Gastroesophageal sphincter (tissue), 3 donors: ENCODE measurements around the gene CLSTN2.

Source experiments
- CTCF ChIP-seq, 4 experiments: fragments of 200-600 bp in 2 of 4; fragments of 450-650 bp in 2 of 4; sonication (generic) in 1 of 4; IDR thresholded peaks; one replicate each; pipeline ENCODE4 v1.5.1; 2017 to 2019; ENCODE audit warnings: antibody characterized with exemption in 4 of 4, mild to moderate bottlenecking in 2 of 4, moderate library complexity in 2 of 4
- EP300 ChIP-seq: sonication (generic); formaldehyde crosslinking; IDR thresholded peaks from one replicate; pipeline ENCODE4 v1.6.1; 2017; ENCODE audit warnings: antibody characterized with exemption, mild to moderate bottlenecking
- POLR2A ChIP-seq, 2 donors: fragments of 450-650 bp; IDR thresholded peaks; one replicate each; pipeline ENCODE4 v1.6.1; 2017; ENCODE audit warnings: antibody characterized with exemption in 2 of 2, mild to moderate bottlenecking in 2 of 2, moderate library complexity in 1 of 2
- POLR2AphosphoS5 ChIP-seq: sonication (generic); formaldehyde crosslinking; IDR thresholded peaks from one replicate; pipeline ENCODE4 v1.6.1; 2017; ENCODE audit warnings: antibody characterized with exemption

- TF ChIP-seq POLR2AphosphoS5 (no peak), CTCF (IDR thresholded peaks at IDR 0.05) (no peak), POLR2A (IDR thresholded peaks at IDR 0.05) (no peak), EP300 (no peak)
Observed at GRCh38 chr3:140196970-140197369, 262.0 kb downstream of the CLSTN2 start.
